GM23338 (cell line): ENCODE results near the gene SEMA6C. TPM values are rescaled to one million over a fixed set of nuclear protein-coding genes. Genes with fewer than 3 reads are reported as not detected.

Source experiments
- ATAC-seq: fragments of 200-7000 bp; cut with Tn5 transposase; 3 replicates; pipeline ENCODE4 v1.9.1; 2020
- DNase-seq: peaks from one replicate; pipeline ENCODE4 v3.0.0-alpha.2; 2015; ENCODE audit warnings: low spot score
- H2AFZ ChIP-seq: fragments of 200-600 bp; sonication (generic); 2 replicates; pipeline ENCODE4 v1.8.0; 2016; ENCODE audit warnings: antibody characterized with exemption, mild to moderate bottlenecking, moderate library complexity
- H3F3A ChIP-seq: fragments of 200-600 bp; sonication (generic); replicated peaks from 2 replicates; pipeline ENCODE4 v1.8.0; 2017; ENCODE audit warnings: antibody characterized with exemption, mixed run types, low read depth
- H3K27ac ChIP-seq: fragments of 200-600 bp; sonication (generic); 2 replicates; pipeline ENCODE4 v1.6.1; 2016; ENCODE audit warnings: low read depth
- H3K27me3 ChIP-seq: fragments of 200-600 bp; sonication (generic); 2 replicates; pipeline ENCODE4 v1.8.0; 2016; ENCODE audit warnings: mild to moderate bottlenecking, mixed run types, moderate library complexity; ENCODE audit not compliant: insufficient read depth
- H3K36me3 ChIP-seq: fragments of 200-600 bp; sonication (generic); 2 replicates; pipeline ENCODE4 v1.8.0; 2016; ENCODE audit warnings: mild to moderate bottlenecking; ENCODE audit not compliant: insufficient read depth
- H3K4me1 ChIP-seq: fragments of 200-600 bp; sonication (generic); 2 replicates; pipeline ENCODE4 v1.8.0; 2016; ENCODE audit warnings: mild to moderate bottlenecking, moderate library complexity; ENCODE audit not compliant: insufficient read depth
- H3K4me2 ChIP-seq: fragments of 200-600 bp; sonication (generic); 2 replicates; pipeline ENCODE4 v1.7.1; 2017; ENCODE audit warnings: mixed run types
- H3K4me3 ChIP-seq: fragments of 200-600 bp; sonication (generic); 2 replicates; pipeline ENCODE4 v1.6.1; 2016; ENCODE audit warnings: mixed run types
- H3K79me2 ChIP-seq: fragments of 200-600 bp; sonication (generic); replicated peaks from 2 replicates; pipeline ENCODE4 v1.8.0; 2017; ENCODE audit warnings: mild to moderate bottlenecking; ENCODE audit not compliant: insufficient read depth
- H3K9me2 ChIP-seq: fragments of 200-600 bp; sonication (generic); 2 replicates; pipeline ENCODE4 v1.8.0; 2017; ENCODE audit not compliant: insufficient read depth
- H4K20me1 ChIP-seq: fragments of 200-600 bp; sonication (generic); replicated peaks from 2 replicates; pipeline ENCODE4 v1.8.0; 2017; ENCODE audit warnings: mild to moderate bottlenecking; ENCODE audit not compliant: insufficient read depth
- H3K27ac Mint-ChIP-seq: 2 replicates; pipeline ENCODE4 v1.8.0; 2020; ENCODE audit warnings: inconsistent platforms, mild to moderate bottlenecking, moderate library complexity, mixed read lengths
- H3K27me3 Mint-ChIP-seq: 3 replicates; pipeline ENCODE4 v1.8.0; 2022; ENCODE audit warnings: low read depth, mild to moderate bottlenecking, moderate library complexity, mixed read lengths, inconsistent platforms; ENCODE audit not compliant: insufficient read depth, poor library complexity
- H3K36me3 Mint-ChIP-seq: 3 replicates; pipeline ENCODE4 v1.8.0; 2021; ENCODE audit warnings: low read depth, mild to moderate bottlenecking, inconsistent platforms, moderate library complexity, mixed read lengths
- H3K4me1 Mint-ChIP-seq: 3 replicates; pipeline ENCODE4 v1.8.0; 2020; ENCODE audit warnings: mild to moderate bottlenecking, inconsistent platforms, mixed read lengths
- H3K4me3 Mint-ChIP-seq: 3 replicates; pipeline ENCODE4 v1.8.0; 2021; ENCODE audit warnings: moderate library complexity, mild to moderate bottlenecking, inconsistent platforms, mixed read lengths
- H3K9me3 Mint-ChIP-seq: 3 replicates; pipeline ENCODE4 v1.8.0; 2020; ENCODE audit warnings: moderate library complexity, mild to moderate bottlenecking, inconsistent platforms, mixed read lengths
- CREB1 ChIP-seq: fragments of 250-450 bp; sonication (Bioruptor Pico); IDR thresholded peaks from 2 replicates; pipeline ENCODE4 v1.5.0; 2020; ENCODE audit warnings: low read depth, mild to moderate bottlenecking, moderate library complexity
- CTCF ChIP-seq, 2 experiments: fragments of 200-600 bp in 1 of 2; sonication (generic) in 1 of 2; conservative IDR thresholded peaks; 2 replicates each; pipeline versions ENCODE4 v1.5.1 to v1.6.1; 2016 to 2017; ENCODE audit warnings: antibody characterized with exemption in 2 of 2, low read depth in 2 of 2, mild to moderate bottlenecking in 2 of 2, moderate library complexity in 1 of 2
- ETS1 ChIP-seq: IDR thresholded peaks from 2 replicates; pipeline ENCODE4 v1.6.1; 2016; ENCODE audit warnings: antibody characterized with exemption
- EZH2 ChIP-seq: fragments of 200-600 bp; sonication (generic); IDR thresholded peaks from one replicate; pipeline ENCODE4 v1.8.0; 2017; ENCODE audit warnings: antibody characterized with exemption, mild to moderate bottlenecking, low read depth; ENCODE audit not compliant: unreplicated experiment
- EZH2phosphoT487 ChIP-seq: fragments of 200-600 bp; sonication (generic); IDR thresholded peaks from one replicate; pipeline ENCODE4 v1.8.1; 2018; ENCODE audit warnings: antibody characterized with exemption; ENCODE audit not compliant: unreplicated experiment
- JUNB ChIP-seq: IDR thresholded peaks from one replicate; pipeline ENCODE4 v1.6.1; 2016; ENCODE audit warnings: antibody characterized with exemption; ENCODE audit not compliant: unreplicated experiment
- NANOG ChIP-seq: IDR thresholded peaks from 2 replicates; pipeline ENCODE4 v1.6.1; 2016; ENCODE audit warnings: antibody characterized with exemption, borderline replicate concordance
- POLR2AphosphoS5 ChIP-seq: IDR thresholded peaks from 2 replicates; pipeline ENCODE4 v1.6.1; 2016; ENCODE audit warnings: antibody characterized with exemption, low read depth
- STAT1 ChIP-seq: IDR thresholded peaks from one replicate; pipeline ENCODE4 v1.6.1; 2016; ENCODE audit warnings: antibody characterized with exemption; ENCODE audit not compliant: unreplicated experiment
- ZNF114 ChIP-seq: fragments of 250-450 bp; sonication (Bioruptor Pico); IDR thresholded peaks from 2 replicates; pipeline ENCODE4 v1.5.0; 2020; ENCODE audit warnings: mild to moderate bottlenecking, moderate library complexity
- ZNF331 ChIP-seq: fragments of 250-450 bp; sonication (Bioruptor Pico); IDR thresholded peaks from 2 replicates; pipeline ENCODE4 v1.5.0; 2020; ENCODE audit warnings: low read depth, mild to moderate bottlenecking, moderate library complexity
- ZNF462 ChIP-seq: fragments of 250-450 bp; sonication (Bioruptor Pico); IDR thresholded peaks from 2 replicates; pipeline ENCODE4 v1.5.0; 2020; ENCODE audit warnings: mild to moderate bottlenecking, moderate library complexity
- polyA plus RNA-seq: library from polyadenylated mRNA; unstranded; fragments of >200 nt; fragmentation: Nextera tagmentation; extraction: Ambion mirVana; gene quantifications from 2 replicates; pipeline ENCODE4 v1.2.1, GENCODE V29; 2016
- total RNA-seq: library from RNA; depleted of rRNA; stranded (reverse); fragments of >200 nt; shearing (Covaris generic); gene quantifications from 2 replicates; pipeline ENCODE4 v1.2.3, GENCODE V29; 2014
- TF ChIP-seq, protein P1 (sequence below): IDR thresholded peaks from one replicate; pipeline ENCODE4 v1.6.1; 2018; ENCODE audit warnings: antibody characterized with exemption; ENCODE audit not compliant: unreplicated experiment

SEMA6C gene
- total and polyA plus RNA-seq, 2 experiments from 2014 or later: 6.2 to 12.3 TPM

- H3K36me3 ChIP-seq: no peaks in the 10 kb centered on the region
Measured at GRCh38 chr1:151142411-151143056, 3.9 kb downstream of the SEMA6C start.

More at GRCh38 chr1:151142411-151143056, 3.9 kb downstream of the SEMA6C start:
- H3K4me1 Mint-ChIP-seq: peaks cover 36% of the 10 kb centered on the region
- Histone ChIP-seq H3K27ac (no peak overlapping the region), H3K4me3 (no peak overlapping the region), H3K4me2 (peak overlapping the region; percentile 98; the same call in 1 of the 2 replicates), H2AFZ (no peak overlapping the region), H3F3A (peaks cover 9% of the 10 kb centered on the region; the same call in 1 of the 2 replicates), H3K4me1 (peaks cover 34% of the 10 kb centered on the region), H3K79me2 (no peaks in the 10 kb centered on the region; the same call in 1 of the 2 replicates), H3K27me3 (peaks cover 24% of the 10 kb centered on the region), H3K9me2 (no peaks in the 10 kb centered on the region), H4K20me1 (peaks cover 5% of the 10 kb centered on the region; the same call in 1 of the 2 replicates)
- TF ChIP-seq ETS1 (no peak), EZH2 (no peak), STAT1 (no peak), NANOG (no peak), POLR2AphosphoS5 (no peak), ZNF331 (no peak), JUNB (no peak), CREB1 (no peak), ZNF462 (CRISPR knock-in tag) (no peak), ZNF114 (no peak), CTCF (conservative IDR thresholded peaks at IDR 0.05; ENCODE audit: low read depth in 2 of 2) (no peak), EZH2phosphoT487 (no peak)
- TF ChIP-seq, protein P1, sequence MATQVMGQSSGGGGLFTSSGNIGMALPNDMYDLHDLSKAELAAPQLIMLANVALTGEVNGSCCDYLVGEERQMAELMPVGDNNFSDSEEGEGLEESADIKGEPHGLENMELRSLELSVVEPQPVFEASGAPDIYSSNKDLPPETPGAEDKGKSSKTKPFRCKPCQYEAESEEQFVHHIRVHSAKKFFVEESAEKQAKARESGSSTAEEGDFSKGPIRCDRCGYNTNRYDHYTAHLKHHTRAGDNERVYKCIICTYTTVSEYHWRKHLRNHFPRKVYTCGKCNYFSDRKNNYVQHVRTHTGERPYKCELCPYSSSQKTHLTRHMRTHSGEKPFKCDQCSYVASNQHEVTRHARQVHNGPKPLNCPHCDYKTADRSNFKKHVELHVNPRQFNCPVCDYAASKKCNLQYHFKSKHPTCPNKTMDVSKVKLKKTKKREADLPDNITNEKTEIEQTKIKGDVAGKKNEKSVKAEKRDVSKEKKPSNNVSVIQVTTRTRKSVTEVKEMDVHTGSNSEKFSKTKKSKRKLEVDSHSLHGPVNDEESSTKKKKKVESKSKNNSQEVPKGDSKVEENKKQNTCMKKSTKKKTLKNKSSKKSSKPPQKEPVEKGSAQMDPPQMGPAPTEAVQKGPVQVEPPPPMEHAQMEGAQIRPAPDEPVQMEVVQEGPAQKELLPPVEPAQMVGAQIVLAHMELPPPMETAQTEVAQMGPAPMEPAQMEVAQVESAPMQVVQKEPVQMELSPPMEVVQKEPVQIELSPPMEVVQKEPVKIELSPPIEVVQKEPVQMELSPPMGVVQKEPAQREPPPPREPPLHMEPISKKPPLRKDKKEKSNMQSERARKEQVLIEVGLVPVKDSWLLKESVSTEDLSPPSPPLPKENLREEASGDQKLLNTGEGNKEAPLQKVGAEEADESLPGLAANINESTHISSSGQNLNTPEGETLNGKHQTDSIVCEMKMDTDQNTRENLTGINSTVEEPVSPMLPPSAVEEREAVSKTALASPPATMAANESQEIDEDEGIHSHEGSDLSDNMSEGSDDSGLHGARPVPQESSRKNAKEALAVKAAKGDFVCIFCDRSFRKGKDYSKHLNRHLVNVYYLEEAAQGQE: no peak
- ATAC-seq: no peak
- H3K4me3 Mint-ChIP-seq: no peak overlapping the region
- no peaks in the 10 kb centered on the region for H3K9me3 Mint-ChIP-seq
- peaks cover 39% of the 10 kb centered on the region for H3K27me3 Mint-ChIP-seq
- H3K27ac Mint-ChIP-seq: no peak overlapping the region
- no peak for DNase-seq
- H3K36me3 Mint-ChIP-seq: peaks cover 3% of the 10 kb centered on the region
